GM12878 (cell line): ENCODE results near the gene CACNB3. TPM values are rescaled to one million over a fixed set of nuclear protein-coding genes. Genes with fewer than 3 reads are reported as not detected.

Experiments used
- ATAC-seq: fragments of 200-7000 bp; cut with Tn5 transposase; 3 replicates; pipeline ENCODE4 v1.9.1; 2020; ENCODE audit warnings: mild to moderate bottlenecking, moderate library complexity
- BruUV-seq: library from RNA; stranded (reverse); fragments of 400-500 nt; replicated peaks from 2 replicates; lab custom pipeline; 2021; lab: Mats Ljungman, UMichigan
- CTCF ChIA-PET: fragments of 300-600 bp; sonication (Branson Sonifier 250); formaldehyde crosslinking; extraction: SDS; loops from one replicate; lab custom pipeline; 2021; ENCODE audit warnings: inconsistent platforms; lab: Yijun Ruan, JAX
- POLR2A ChIA-PET: fragments of 350-600 bp; formaldehyde crosslinking; extraction: SDS; loops from one replicate; lab custom pipeline; 2021; ENCODE audit warnings: inconsistent platforms; lab: Charles Lee
- RAD21 ChIA-PET: fragments of 300-600 bp; sonication (Branson Sonifier 250); formaldehyde crosslinking; loops from one replicate; lab custom pipeline; 2023; ENCODE audit warnings: antibody characterized with exemption; ENCODE audit not compliant: unreplicated experiment; lab: Charles Lee
- SMC1A ChIA-PET: fragments of 300-600 bp; sonication (Branson Sonifier 250); formaldehyde crosslinking; loops from one replicate; lab custom pipeline; 2023; ENCODE audit not compliant: unreplicated experiment, uncharacterized antibody; lab: Charles Lee
- DNase-seq: peaks from one replicate; pipeline ENCODE4 v3.0.0-alpha.2; 2011; ENCODE audit warnings: low read depth, low spot score
- FAIRE-seq: peaks from 3 replicates; lab custom pipeline; 2011; peaks lifted over from hg19 to GRCh38; lab: Jason Lieb, UNC
- H2AFZ ChIP-seq: 2 replicates; pipeline ENCODE4 v1.6.0; 2011; ENCODE audit warnings: low read depth, low read length, control low read depth; ENCODE audit not compliant: control insufficient read depth
- H3K27ac ChIP-seq: 2 replicates; pipeline ENCODE4 v1.5.1; 2011; ENCODE audit warnings: control low read depth; ENCODE audit not compliant: control insufficient read depth, insufficient read depth
- H3K27me3 ChIP-seq, 2 experiments: replicated peaks in 1 of 2; 2 replicates each; pipeline versions ENCODE4 v1.6.0 to v1.6.1; 2011; ENCODE audit warnings: low read length in 1 of 2; ENCODE audit not compliant: control insufficient read depth in 2 of 2, insufficient read depth in 2 of 2
- H3K36me3 ChIP-seq, 2 experiments: 2 replicates each; pipeline ENCODE4 v1.5.1; 2011; ENCODE audit warnings: low read length in 1 of 2; ENCODE audit not compliant: control insufficient read depth in 2 of 2, insufficient read depth in 2 of 2
- H3K4me1 ChIP-seq: 2 replicates; pipeline ENCODE4 v1.6.1; 2011; ENCODE audit warnings: mild to moderate bottlenecking, low read length, moderate library complexity, mixed read lengths; ENCODE audit not compliant: control insufficient read depth, insufficient read depth
- H3K4me2 ChIP-seq: 2 replicates; pipeline ENCODE4 v1.6.0; 2011; ENCODE audit warnings: control low read depth; ENCODE audit not compliant: control insufficient read depth, insufficient read depth
- H3K4me3 ChIP-seq: fragments of 200-600 bp; sonication (generic); 2 replicates; pipeline ENCODE4 v1.5.1; 2016
- H3K79me2 ChIP-seq: 2 replicates; pipeline ENCODE4 v1.6.0; 2011; ENCODE audit warnings: low read length; ENCODE audit not compliant: control insufficient read depth, insufficient read depth
- H3K9ac ChIP-seq: 2 replicates; pipeline ENCODE4 v1.8.0; 2011; ENCODE audit warnings: low read length, control low read depth, mixed read lengths; ENCODE audit not compliant: control insufficient read depth, insufficient read depth
- H3K9me3 ChIP-seq: replicated peaks from 3 replicates; pipeline ENCODE4 v1.5.1; 2011; ENCODE audit warnings: mild to moderate bottlenecking, low read length; ENCODE audit not compliant: control insufficient read depth, insufficient read depth
- H4K20me1 ChIP-seq: 2 replicates; pipeline ENCODE4 v1.6.0; 2011; ENCODE audit not compliant: control insufficient read depth, insufficient read depth
- BACH1 ChIP-seq: fragments of 450-650 bp; IDR thresholded peaks from 2 replicates; pipeline ENCODE4 v1.6.1; 2017; ENCODE audit warnings: mild to moderate bottlenecking, borderline replicate concordance
- CBX3 ChIP-seq: fragments of 200-600 bp; sonication (generic); IDR thresholded peaks from 2 replicates; pipeline ENCODE4 v1.6.1; 2016; ENCODE audit warnings: low read depth, borderline replicate concordance
- CHD1 ChIP-seq: IDR thresholded peaks from 2 replicates; pipeline ENCODE4 v1.6.1; 2012; ENCODE audit warnings: low read depth, low read length, improper control_type of control experiment
- CHD4 ChIP-seq: fragments of 200-600 bp; sonication (generic); IDR thresholded peaks from 2 replicates; pipeline ENCODE4 v1.6.1; 2016; ENCODE audit warnings: mild to moderate bottlenecking
- FOS ChIP-seq: IDR thresholded peaks from 3 replicates; pipeline ENCODE4 v1.6.1; 2011; ENCODE audit warnings: borderline replicate concordance; ENCODE audit not compliant: insufficient read length; ENCODE audit errors: extremely low read depth
- GABPA ChIP-seq: IDR thresholded peaks from 2 replicates; pipeline ENCODE4 v1.6.1; 2014; ENCODE audit warnings: antibody characterized with exemption, low read depth, mild to moderate bottlenecking, inconsistent platforms
- HDGF ChIP-seq: fragments of 450-650 bp; IDR thresholded peaks from 2 replicates; pipeline ENCODE4 v1.6.1; 2016; ENCODE audit warnings: antibody characterized with exemption
- MTA3 ChIP-seq: IDR thresholded peaks from 2 replicates; pipeline ENCODE4 v1.6.1; 2012; ENCODE audit warnings: low read length, inconsistent platforms, borderline replicate concordance
- NFYA ChIP-seq: IDR thresholded peaks from 2 replicates; pipeline ENCODE4 v1.6.1; 2011; ENCODE audit warnings: low read depth, mild to moderate bottlenecking, low read length, improper control_type of control experiment, borderline replicate concordance
- SMAD1 ChIP-seq: fragments of 450-650 bp; IDR thresholded peaks from 2 replicates; pipeline ENCODE4 v1.6.1; 2018; ENCODE audit warnings: mild to moderate bottlenecking, low read depth; ENCODE audit not compliant: partially characterized antibody
- WRNIP1 ChIP-seq: IDR thresholded peaks from 2 replicates; pipeline ENCODE4 v1.6.1; 2011; ENCODE audit warnings: low read depth, low read length, improper control_type of control experiment, borderline replicate concordance
- WGBS: methylation state at CpG from one replicate; pipeline ENCODE4 v1.1.6; 2016; ENCODE audit warnings: low lambda C conversion rate; ENCODE audit not compliant: insufficient replicate concordance, insufficient coverage; ENCODE audit errors: missing lambda C conversion rate; 5-methylcytosine and 5-hydroxymethylcytosine counted together
- in situ Hi-C: fragments of 300-500 bp; cut with MboI; formaldehyde crosslinking; loops from 9 replicates; pipeline ENCODE4 v1.14.3; 2018; ENCODE audit warnings: mixed read lengths
- intact Hi-C: fragments of 100-400 bp; cut with micrococcal nuclease; formaldehyde crosslinking; loops from one replicate; pipeline ENCODE4 v1.14.2; 2022; ENCODE audit not compliant: unreplicated experiment
- polyA plus RNA-seq, 11 experiments: library from polyadenylated mRNA; depleted of rRNA in 4 of 11; unstranded in 6 of 11; stranded (reverse) in 5 of 11; fragments of >200 nt; fragmentation: Nextera tagmentation in 4 of 11; fragmentation: Illumina TruSeq in 1 of 11; extraction: Ambion mirVana in 4 of 11; extraction: Trizol in 1 of 11; gene quantifications; 1 replicate in 1 of 11; 2 replicates in 10 of 11; pipeline versions ENCODE4 v1.2.1 to v1.2.3, GENCODE V29; 2011 to 2016; ENCODE audit warnings: inconsistent platforms in 2 of 11, missing spikeins in 2 of 11, low read depth in 1 of 11
- total RNA-seq, 4 experiments: library from RNA; depleted of rRNA in 3 of 4; stranded (reverse); fragments of >200 nt in 3 of 4; fragmentation: Illumina TruSeq in 1 of 4; extraction: Trizol in 1 of 4; gene quantifications; 2 replicates each; pipeline versions ENCODE4 v1.2.1 to v1.2.3, GENCODE V29; 2013 to 2021
- TF ChIP-seq, protein P1 (sequence below): fragments of 450-650 bp; conservative IDR thresholded peaks from 2 replicates; pipeline ENCODE4 v1.6.1; 2017; ENCODE audit warnings: mild to moderate bottlenecking, moderate library complexity
- TF ChIP-seq, protein P2 (sequence below): fragments of 450-650 bp; IDR thresholded peaks from 2 replicates; pipeline ENCODE4 v1.6.1; 2016; ENCODE audit warnings: mild to moderate bottlenecking
- TF ChIP-seq, protein P3 (sequence below): IDR thresholded peaks from 2 replicates; pipeline ENCODE4 v1.6.1; 2011; ENCODE audit warnings: mild to moderate bottlenecking, low read depth, low read length, moderate library complexity; ENCODE audit not compliant: insufficient replicate concordance
- TF ChIP-seq, protein P4 (sequence below): fragments of 450-650 bp; IDR thresholded peaks from 2 replicates; pipeline ENCODE4 v1.6.1; 2017; ENCODE audit warnings: mild to moderate bottlenecking, low read depth, inconsistent platforms; ENCODE audit not compliant: poor library complexity, severe bottlenecking

Gene CACNB3
- total and polyA plus RNA-seq, 10 of the 15 experiments (the other 5 are each of a cell fraction or from before 2014, with no cell fraction given): 0.78 to 5.0 (median 1.7) TPM

DNA sequence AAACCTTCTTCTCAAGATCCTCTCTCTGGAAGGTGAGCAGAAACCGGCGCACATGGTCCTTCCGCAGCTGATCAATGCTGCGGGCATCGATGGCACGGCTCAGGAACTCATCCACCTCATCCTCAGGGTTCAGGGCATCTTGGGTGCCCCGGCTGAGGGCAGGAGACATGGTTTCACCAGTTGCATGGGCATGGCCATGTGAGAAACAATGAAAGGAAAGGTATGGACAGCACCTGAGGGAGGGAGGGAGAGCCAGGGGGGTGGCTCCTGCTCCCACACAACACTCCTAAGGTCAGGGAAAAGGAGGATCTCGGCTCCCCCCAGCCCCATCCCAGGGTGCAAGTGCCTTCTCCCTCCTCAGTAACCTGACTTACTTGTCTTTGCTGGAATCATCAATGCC lies 43.0 kb upstream of the CACNB3 start:
- FAIRE-seq: no peak
- Histone ChIP-seq H3K9me3 (no peaks in the 10 kb centered on the region), H3K4me2 (no peak overlapping the region), H3K9ac (no peak overlapping the region), H3K27ac (no peak overlapping the region), H3K4me3 (no peak overlapping the region), H3K79me2 (no peaks in the 10 kb centered on the region), H4K20me1 (no peaks in the 10 kb centered on the region), H2AFZ (no peak overlapping the region), H3K27me3 (no peaks in the 10 kb centered on the region), H3K36me3 (no peaks in the 10 kb centered on the region), H3K4me1 (peaks cover 4% of the 10 kb centered on the region)
- no peak for DNase-seq
- CTCF ChIA-PET: no interaction called here
- intact Hi-C loops (no loop called here), in situ Hi-C loops (no loop called here)
- no TSS peak for BruUV-seq
- SMC1A ChIA-PET: no interaction called here
- no peak for ATAC-seq
- 56% methylated on average over 8 of the region's 8 CpGs for WGBS
- RAD21 ChIA-PET: interaction anchor here (0.6 kb wide), 1 partner anchor 20 kb away, joined by 3 read pairs; no protein-coding TSS in a partner anchor
- POLR2A ChIA-PET: no interaction called here
- TF ChIP-seq CBX3 (no peak), WRNIP1 (no peak), GABPA (no peak), FOS (no peak), HDGF (no peak), SMAD1 (no peak), BACH1 (no peak), MTA3 (no peak), NFYA (no peak), CHD1 (no peak), CHD4 (no peak)
- TF ChIP-seq, protein P1, sequence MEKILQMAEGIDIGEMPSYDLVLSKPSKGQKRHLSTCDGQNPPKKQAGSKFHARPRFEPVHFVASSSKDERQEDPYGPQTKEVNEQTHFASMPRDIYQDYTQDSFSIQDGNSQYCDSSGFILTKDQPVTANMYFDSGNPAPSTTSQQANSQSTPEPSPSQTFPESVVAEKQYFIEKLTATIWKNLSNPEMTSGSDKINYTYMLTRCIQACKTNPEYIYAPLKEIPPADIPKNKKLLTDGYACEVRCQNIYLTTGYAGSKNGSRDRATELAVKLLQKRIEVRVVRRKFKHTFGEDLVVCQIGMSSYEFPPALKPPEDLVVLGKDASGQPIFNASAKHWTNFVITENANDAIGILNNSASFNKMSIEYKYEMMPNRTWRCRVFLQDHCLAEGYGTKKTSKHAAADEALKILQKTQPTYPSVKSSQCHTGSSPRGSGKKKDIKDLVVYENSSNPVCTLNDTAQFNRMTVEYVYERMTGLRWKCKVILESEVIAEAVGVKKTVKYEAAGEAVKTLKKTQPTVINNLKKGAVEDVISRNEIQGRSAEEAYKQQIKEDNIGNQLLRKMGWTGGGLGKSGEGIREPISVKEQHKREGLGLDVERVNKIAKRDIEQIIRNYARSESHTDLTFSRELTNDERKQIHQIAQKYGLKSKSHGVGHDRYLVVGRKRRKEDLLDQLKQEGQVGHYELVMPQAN: no peak
- TF ChIP-seq, protein P2, sequence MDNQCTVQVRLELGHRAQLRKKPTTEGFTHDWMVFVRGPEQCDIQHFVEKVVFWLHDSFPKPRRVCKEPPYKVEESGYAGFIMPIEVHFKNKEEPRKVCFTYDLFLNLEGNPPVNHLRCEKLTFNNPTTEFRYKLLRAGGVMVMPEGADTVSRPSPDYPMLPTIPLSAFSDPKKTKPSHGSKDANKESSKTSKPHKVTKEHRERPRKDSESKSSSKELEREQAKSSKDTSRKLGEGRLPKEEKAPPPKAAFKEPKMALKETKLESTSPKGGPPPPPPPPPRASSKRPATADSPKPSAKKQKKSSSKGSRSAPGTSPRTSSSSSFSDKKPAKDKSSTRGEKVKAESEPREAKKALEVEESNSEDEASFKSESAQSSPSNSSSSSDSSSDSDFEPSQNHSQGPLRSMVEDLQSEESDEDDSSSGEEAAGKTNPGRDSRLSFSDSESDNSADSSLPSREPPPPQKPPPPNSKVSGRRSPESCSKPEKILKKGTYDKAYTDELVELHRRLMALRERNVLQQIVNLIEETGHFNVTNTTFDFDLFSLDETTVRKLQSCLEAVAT: no peak
- TF ChIP-seq, protein P3, sequence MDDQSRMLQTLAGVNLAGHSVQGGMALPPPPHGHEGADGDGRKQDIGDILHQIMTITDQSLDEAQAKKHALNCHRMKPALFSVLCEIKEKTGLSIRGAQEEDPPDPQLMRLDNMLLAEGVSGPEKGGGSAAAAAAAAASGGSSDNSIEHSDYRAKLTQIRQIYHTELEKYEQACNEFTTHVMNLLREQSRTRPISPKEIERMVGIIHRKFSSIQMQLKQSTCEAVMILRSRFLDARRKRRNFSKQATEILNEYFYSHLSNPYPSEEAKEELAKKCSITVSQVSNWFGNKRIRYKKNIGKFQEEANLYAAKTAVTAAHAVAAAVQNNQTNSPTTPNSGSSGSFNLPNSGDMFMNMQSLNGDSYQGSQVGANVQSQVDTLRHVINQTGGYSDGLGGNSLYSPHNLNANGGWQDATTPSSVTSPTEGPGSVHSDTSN: no peak
- TF ChIP-seq, protein P4, sequence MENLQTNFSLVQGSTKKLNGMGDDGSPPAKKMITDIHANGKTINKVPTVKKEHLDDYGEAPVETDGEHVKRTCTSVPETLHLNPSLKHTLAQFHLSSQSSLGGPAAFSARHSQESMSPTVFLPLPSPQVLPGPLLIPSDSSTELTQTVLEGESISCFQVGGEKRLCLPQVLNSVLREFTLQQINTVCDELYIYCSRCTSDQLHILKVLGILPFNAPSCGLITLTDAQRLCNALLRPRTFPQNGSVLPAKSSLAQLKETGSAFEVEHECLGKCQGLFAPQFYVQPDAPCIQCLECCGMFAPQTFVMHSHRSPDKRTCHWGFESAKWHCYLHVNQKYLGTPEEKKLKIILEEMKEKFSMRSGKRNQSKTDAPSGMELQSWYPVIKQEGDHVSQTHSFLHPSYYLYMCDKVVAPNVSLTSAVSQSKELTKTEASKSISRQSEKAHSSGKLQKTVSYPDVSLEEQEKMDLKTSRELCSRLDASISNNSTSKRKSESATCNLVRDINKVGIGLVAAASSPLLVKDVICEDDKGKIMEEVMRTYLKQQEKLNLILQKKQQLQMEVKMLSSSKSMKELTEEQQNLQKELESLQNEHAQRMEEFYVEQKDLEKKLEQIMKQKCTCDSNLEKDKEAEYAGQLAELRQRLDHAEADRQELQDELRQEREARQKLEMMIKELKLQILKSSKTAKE: no peak
